Ovary (tissue), 3 donors: ENCODE data around the gene SLC26A1.

Experiments
- POLR2A ChIP-seq: fragments of 450-650 bp; IDR thresholded peaks from one replicate; pipeline ENCODE4 v1.6.1; 2017; ENCODE audit warnings: antibody characterized with exemption, mild to moderate bottlenecking, moderate library complexity
- TF ChIP-seq, protein P1 (sequence below), 3 donors: fragments of 450-650 bp in 2 of 3; fragments of 200-600 bp in 1 of 3; IDR thresholded peaks; one replicate each; pipeline versions ENCODE4 v1.5.1 to v1.8.0; 2016 to 2022; ENCODE audit warnings: antibody characterized with exemption in 3 of 3, mild to moderate bottlenecking in 1 of 3
- donor health status: DM: no; HTN: no; CAD: no.

DNA sequence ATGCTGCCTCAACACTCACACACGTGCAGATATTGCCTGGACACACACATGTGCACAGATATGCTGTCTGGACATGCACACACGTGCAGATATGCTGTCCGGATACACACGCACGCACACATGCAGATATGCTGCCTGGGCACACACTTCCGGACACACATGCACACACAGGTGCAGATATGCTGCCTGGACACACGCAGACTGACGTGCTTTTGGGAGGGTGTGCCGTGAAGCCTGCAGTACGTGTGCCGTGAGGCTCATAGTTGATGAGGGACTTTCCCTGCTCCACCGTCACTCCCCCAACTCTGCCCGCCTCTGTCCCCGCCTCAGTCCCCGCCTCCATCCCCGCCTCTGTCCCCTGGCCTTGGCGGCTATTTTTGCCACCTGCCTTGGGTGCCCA is 32.9 kb upstream of the SLC26A1 start:
- TF ChIP-seq, protein P1, sequence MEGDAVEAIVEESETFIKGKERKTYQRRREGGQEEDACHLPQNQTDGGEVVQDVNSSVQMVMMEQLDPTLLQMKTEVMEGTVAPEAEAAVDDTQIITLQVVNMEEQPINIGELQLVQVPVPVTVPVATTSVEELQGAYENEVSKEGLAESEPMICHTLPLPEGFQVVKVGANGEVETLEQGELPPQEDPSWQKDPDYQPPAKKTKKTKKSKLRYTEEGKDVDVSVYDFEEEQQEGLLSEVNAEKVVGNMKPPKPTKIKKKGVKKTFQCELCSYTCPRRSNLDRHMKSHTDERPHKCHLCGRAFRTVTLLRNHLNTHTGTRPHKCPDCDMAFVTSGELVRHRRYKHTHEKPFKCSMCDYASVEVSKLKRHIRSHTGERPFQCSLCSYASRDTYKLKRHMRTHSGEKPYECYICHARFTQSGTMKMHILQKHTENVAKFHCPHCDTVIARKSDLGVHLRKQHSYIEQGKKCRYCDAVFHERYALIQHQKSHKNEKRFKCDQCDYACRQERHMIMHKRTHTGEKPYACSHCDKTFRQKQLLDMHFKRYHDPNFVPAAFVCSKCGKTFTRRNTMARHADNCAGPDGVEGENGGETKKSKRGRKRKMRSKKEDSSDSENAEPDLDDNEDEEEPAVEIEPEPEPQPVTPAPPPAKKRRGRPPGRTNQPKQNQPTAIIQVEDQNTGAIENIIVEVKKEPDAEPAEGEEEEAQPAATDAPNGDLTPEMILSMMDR (IDR thresholded peaks at IDR 0.05) = no peak
- no peak for TF ChIP-seq POLR2A
